K562 (cell line): ENCODE data around the gene GPS2. TPM values are rescaled to one million over a fixed set of nuclear protein-coding genes. Genes with fewer than 3 reads are reported as not detected.

Experiments used
- E2F4 ChIP-seq: sonication (generic); formaldehyde crosslinking; IDR thresholded peaks from 2 replicates; pipeline ENCODE4 v1.8.0; 2022; ENCODE audit warnings: mild to moderate bottlenecking, low read depth, missing genetic modification reagents
- GABPB1 ChIP-seq: sonication (generic); formaldehyde crosslinking; IDR thresholded peaks from 2 replicates; pipeline ENCODE4 v1.8.0; 2022; ENCODE audit warnings: mild to moderate bottlenecking, missing genetic modification reagents
- MCM7 ChIP-seq, 2 experiments: fragments of 450-650 bp; IDR thresholded peaks; 2 replicates each; pipeline ENCODE4 v1.6.1; 2016 to 2018
- RHOXF2B ChIP-seq: fragments of 250-450 bp; sonication (Bioruptor Pico); conservative IDR thresholded peaks from 2 replicates; pipeline ENCODE4 v1.5.1; 2021
- STAT5A ChIP-seq: IDR thresholded peaks from 2 replicates; pipeline ENCODE4 v1.6.1; 2012; ENCODE audit warnings: low read length, inconsistent platforms, borderline replicate concordance
- TAF7 ChIP-seq: fragments of 450-650 bp; IDR thresholded peaks from 2 replicates; pipeline ENCODE4 v1.6.1; 2016; ENCODE audit warnings: missing genetic modification characterization, missing compliant biosample characterization
- U2AF2 ChIP-seq: fragments of 200-400 bp; formaldehyde crosslinking; optimal IDR thresholded peaks from 2 replicates; pipeline ENCODE3; 2017; ENCODE audit warnings: low read depth, mild to moderate bottlenecking, low read length
- XRCC5 ChIP-seq: fragments of 200-400 bp; formaldehyde crosslinking; IDR thresholded peaks from 2 replicates; pipeline ENCODE4 v1.6.1; 2017; ENCODE audit warnings: low read depth, mild to moderate bottlenecking, low read length
- ZFPM2 ChIP-seq: fragments of 250-450 bp; sonication (Bioruptor Pico); IDR thresholded peaks from 2 replicates; pipeline ENCODE4 v1.5.1; 2022; ENCODE audit warnings: mild to moderate bottlenecking
- ZNF12 ChIP-seq: sonication (generic); formaldehyde crosslinking; IDR thresholded peaks from 2 replicates; pipeline ENCODE4 v1.4.0; 2020; ENCODE audit warnings: mild to moderate bottlenecking, missing genetic modification reagents
- ZNF778 ChIP-seq: fragments of 450-650 bp; formaldehyde crosslinking; IDR thresholded peaks from 2 replicates; pipeline ENCODE4 v1.4.0; 2020; ENCODE audit warnings: mild to moderate bottlenecking, moderate library complexity
- polyA plus RNA-seq, 8 experiments: library from polyadenylated mRNA; depleted of rRNA in 4 of 8; stranded (reverse) in 5 of 8; unstranded in 3 of 8; fragments of >200 nt; fragmentation: Nextera tagmentation in 2 of 8; fragmentation: Illumina TruSeq in 1 of 8; extraction: Ambion mirVana in 2 of 8; extraction: Trizol in 1 of 8; gene quantifications; 2 replicates each; pipeline versions ENCODE4 v1.2.1 to v1.2.3, GENCODE V29; 2011 to 2014; ENCODE audit warnings: inconsistent platforms in 1 of 8, missing spikeins in 1 of 8
- total RNA-seq, 7 experiments: library from RNA; depleted of rRNA in 6 of 7; stranded (reverse); fragments of >200 nt in 6 of 7; fragmentation: Illumina TruSeq in 2 of 7; extraction: Trizol in 2 of 7; gene quantifications; 2 replicates each; pipeline versions ENCODE4 v1.2.1 to v1.2.3, GENCODE V29; 2011 to 2021; ENCODE audit warnings: low replicate concordance in 1 of 7
- TF ChIP-seq, protein P1 (sequence below): sonication (generic); formaldehyde crosslinking; IDR thresholded peaks from 2 replicates; pipeline ENCODE4 v1.8.0; 2022; ENCODE audit warnings: mild to moderate bottlenecking, missing genetic modification reagents
- TF ChIP-seq, protein P2 (sequence below): fragments of 250-450 bp; sonication (Bioruptor Pico); IDR thresholded peaks from 2 replicates; pipeline ENCODE4 v1.8.0; 2021; ENCODE audit warnings: moderate library complexity, mild to moderate bottlenecking, inconsistent platforms

GPS2 gene
- total and polyA plus RNA-seq, 9 of the 15 experiments (the other 6 are each of a cell fraction or from before 2014, with no cell fraction given), result 18.3 to 75.7 (median 37.0) TPM

DNA sequence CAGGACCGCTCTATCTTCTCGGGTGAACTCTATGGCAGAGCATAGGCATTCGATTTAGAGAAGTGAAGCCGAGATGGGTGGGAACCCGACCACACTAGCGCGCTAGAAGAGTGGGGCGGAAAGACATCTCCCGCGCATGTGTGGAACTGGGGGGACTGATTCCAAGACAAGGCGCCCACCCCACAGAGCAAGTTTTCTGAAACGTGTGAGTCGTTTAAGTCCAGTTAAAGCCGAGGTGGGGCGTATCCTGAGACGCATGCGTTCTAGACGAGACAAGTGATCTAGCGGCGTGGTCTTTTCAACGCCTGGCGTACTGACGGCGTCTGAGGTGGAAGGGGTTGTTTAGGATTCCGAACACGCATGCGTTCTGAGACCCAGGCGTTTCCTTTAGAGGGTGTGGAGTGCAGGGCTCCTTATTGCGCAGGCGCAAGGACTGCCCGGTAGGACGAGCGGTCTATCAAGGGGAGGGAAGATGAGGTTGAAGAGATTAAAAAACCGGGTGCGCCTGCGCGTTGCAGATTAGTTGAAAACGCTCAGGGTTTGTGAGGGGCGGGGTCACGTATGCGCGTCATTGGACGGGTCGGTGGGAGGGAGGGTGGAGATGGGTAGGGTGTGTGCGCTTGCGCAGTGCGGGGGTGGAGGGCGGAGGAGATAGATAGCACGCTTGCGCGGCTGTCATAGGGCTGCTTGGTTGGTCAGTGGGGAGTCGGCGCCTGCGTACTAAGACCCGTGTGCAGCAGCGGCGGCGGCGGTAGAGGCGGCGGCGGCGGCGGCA, 8.1 kb downstream of the GPS2 start, which contains the start of gene EIF5A (continued):
- no peak for TF ChIP-seq E2F4 (CRISPR knock-in tag)
- TF ChIP-seq STAT5A, result no peak
- no peak for TF ChIP-seq ZFPM2 (CRISPR knock-in tag)
- no peak for TF ChIP-seq MCM7 (IDR thresholded peaks at IDR 0.05)
- no peak for TF ChIP-seq U2AF2
- TF ChIP-seq TAF7 (tag), result peak; percentile 76
- TF ChIP-seq GABPB1, result peak; percentile 54
- no peak for TF ChIP-seq XRCC5
- TF ChIP-seq ZNF12 (CRISPR knock-in tag), result no peak
- TF ChIP-seq, protein P1, sequence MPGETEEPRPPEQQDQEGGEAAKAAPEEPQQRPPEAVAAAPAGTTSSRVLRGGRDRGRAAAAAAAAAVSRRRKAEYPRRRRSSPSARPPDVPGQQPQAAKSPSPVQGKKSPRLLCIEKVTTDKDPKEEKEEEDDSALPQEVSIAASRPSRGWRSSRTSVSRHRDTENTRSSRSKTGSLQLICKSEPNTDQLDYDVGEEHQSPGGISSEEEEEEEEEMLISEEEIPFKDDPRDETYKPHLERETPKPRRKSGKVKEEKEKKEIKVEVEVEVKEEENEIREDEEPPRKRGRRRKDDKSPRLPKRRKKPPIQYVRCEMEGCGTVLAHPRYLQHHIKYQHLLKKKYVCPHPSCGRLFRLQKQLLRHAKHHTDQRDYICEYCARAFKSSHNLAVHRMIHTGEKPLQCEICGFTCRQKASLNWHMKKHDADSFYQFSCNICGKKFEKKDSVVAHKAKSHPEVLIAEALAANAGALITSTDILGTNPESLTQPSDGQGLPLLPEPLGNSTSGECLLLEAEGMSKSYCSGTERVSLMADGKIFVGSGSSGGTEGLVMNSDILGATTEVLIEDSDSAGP, result no peak
- TF ChIP-seq ZNF778 (CRISPR knock-in tag), result no peak
- no peak for TF ChIP-seq RHOXF2B (CRISPR knock-in tag)
- TF ChIP-seq, protein P2, sequence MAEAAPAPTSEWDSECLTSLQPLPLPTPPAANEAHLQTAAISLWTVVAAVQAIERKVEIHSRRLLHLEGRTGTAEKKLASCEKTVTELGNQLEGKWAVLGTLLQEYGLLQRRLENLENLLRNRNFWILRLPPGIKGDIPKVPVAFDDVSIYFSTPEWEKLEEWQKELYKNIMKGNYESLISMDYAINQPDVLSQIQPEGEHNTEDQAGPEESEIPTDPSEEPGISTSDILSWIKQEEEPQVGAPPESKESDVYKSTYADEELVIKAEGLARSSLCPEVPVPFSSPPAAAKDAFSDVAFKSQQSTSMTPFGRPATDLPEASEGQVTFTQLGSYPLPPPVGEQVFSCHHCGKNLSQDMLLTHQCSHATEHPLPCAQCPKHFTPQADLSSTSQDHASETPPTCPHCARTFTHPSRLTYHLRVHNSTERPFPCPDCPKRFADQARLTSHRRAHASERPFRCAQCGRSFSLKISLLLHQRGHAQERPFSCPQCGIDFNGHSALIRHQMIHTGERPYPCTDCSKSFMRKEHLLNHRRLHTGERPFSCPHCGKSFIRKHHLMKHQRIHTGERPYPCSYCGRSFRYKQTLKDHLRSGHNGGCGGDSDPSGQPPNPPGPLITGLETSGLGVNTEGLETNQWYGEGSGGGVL (CRISPR knock-in tag), result no peak
